GM19099 (cell line): ENCODE results near the gene PDE4B.

Experiments used
- POLR2A ChIP-seq: IDR thresholded peaks from 3 replicates; pipeline ENCODE4 v1.6.1; 2011; ENCODE audit warnings: low read depth; ENCODE audit not compliant: insufficient read length; ENCODE audit errors: extremely low read depth

PDE4B gene

DNA sequence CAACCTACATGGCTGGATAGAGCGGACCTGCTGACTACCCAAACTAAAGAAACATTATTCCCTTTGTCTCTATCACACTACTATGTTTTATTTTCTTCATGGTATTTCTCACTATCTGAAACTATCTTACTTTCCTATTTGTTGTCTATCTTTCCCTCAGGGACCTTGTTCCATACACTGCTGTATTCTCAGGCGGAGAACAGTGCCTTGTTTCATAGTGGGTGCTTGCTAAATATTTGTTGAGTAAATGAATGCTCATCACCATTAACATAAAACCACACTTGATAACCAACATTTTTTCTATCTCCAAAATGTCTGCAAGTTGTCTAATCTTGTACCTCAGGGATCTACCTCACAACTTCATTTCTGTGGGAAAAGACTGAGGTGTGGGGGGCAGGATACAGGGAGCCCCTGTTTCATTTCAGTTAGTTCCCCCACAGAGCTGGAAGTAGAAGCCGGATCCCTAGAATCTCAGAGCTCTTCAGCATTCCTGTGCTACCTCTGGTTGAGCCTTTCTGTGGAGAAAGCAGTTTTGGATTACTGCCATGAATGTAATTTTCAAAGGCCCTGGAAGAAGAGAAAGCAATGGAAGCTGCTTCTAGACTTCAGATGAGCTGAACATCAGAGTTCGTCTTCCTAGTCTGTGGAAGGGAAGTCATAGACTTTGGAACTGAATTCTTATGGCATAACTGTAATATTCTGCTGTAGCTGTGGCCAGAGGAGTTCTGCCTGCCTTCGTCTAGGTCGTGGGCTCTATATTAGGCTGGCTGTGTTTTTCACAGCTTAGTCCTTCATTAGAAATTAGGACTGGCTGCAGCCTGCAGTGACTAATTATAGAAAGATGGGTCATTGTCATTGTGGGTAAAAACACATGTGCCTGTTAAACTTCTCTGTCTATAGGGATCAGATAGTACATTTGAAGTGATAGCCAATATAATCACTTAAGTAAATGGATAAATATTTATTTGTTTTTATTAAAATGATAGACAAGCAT lies 448.1 kb downstream of the PDE4B start:
- no peak for TF ChIP-seq POLR2A

DNA sequence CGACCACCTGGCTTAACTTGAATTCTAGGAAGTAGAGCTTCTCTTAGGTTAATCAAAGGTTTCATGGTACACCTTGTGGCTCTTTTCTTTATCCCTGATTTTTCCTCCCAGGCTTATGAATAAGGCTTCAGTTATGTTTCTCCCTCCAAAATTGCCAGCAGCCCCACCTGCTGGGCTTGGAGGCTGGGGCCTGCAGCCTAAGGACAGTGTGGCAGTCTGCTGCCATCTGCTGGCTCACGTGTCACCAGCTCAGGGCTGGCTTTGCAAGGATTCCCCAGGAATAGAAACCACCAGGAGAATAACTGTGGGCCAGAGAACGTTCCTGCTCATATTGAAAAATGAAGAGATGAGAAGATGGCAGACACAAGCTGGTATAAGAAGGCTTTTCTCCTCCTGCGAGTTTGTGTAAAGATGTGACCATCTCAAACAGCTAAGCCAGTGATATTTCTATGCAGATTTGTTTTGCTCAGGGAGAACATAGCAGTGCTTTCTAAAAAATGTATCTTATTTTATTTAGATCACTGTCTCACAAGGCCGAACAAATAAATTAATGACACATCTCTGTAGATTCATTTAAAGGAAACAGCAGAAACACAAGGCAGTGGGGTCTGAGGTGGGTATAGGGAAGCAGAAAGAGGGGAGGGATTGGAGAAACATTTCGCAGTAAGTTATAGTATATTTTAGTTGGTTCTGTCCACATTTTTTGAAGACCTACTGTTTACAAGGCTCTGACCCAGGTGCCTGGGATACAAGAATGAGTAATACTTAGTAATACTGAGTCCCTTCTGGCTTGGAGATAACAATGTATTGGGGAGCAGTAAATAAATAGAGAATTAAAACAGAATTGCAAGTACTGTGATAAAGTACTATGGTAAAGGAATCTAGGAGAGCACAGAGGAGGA lies 450.2 kb downstream of the PDE4B start:
- no peak for TF ChIP-seq POLR2A

GRCh38 chr1:66243548-66244130 lies 450.9 kb downstream of the PDE4B start:
- TF ChIP-seq POLR2A: no peak

- TF ChIP-seq POLR2A: no peak
Observed at GRCh38 chr1:66244429-66244828, 451.7 kb downstream of the PDE4B start.

- no peak for TF ChIP-seq POLR2A
Observed at GRCh38 chr1:66245691-66246090, 453.0 kb downstream of the PDE4B start.

DNA sequence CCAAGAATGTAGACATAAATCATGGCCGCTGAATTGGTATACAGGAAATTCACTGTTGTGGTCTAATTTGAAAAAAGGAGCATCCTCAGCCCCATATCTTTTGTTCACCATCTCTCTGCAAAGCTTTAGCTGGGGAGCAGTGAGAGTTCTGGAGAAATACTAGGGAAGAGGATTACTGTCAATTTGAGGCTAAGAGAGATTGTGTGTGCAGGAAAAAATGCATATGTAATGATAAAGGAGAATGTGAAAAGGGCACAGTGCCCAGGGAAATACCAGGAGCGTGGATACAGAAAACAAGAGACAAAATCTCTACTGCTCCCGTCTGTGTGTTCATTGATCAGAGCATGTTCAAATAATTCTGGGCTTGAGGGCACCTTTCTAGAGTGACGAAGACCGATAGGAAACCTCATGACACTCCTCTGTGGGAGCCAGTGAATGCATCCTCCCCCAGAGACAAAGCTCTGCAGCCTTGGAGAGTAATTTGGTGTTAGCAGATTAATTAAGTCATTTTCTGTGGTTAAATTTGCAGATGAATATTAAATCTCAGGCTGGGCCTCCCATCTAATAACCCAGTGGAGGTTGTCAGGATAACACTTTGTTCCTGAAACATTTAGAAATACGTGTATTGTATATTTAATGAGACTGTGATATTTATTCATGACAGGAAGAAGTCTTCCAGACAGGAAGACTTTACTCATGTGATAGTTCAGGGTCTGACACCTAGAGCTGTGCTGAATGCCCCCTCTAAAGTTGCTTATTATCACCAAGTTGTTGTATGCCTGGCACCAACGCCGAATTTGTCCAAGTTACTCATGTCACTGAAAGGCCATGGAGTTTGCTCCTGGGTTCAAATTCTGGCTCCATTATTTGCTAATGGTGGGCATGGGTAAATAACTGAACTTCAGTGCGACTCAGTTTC lies 453.9 kb downstream of the PDE4B start:
- no peak for TF ChIP-seq POLR2A

DNA sequence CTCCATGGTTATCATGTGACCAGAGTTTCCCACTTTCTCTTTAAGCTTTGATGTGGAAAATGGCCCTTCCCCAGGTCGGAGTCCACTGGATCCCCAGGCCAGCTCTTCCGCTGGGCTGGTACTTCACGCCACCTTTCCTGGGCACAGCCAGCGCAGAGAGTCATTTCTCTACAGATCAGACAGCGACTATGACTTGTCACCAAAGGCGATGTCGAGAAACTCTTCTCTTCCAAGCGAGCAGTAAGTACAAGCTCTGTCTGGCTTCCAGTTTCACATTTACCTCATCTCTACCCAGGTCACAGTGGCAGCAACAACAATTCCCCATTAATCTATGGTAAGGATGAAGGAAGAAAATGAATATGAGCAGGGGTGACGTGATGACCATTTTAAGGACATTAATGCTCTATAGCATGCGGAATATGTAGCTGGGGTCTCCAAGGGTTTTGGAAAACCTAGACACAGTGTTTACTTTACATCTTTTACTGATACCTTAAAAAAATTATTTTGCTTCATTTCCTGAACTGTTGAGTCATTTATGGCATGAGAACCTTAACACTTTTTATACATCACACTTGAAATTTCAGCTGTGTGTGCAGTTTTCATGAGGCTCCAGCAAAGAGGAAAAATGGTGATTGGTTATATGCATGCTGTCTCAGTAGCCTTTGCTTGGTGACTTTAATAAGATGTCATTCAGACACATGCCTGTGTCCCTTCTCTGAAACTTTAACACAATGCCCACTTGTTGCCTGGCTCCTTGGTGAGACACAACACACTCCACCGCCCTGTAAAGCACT lies 454.9 kb downstream of the PDE4B start:
- no peak for TF ChIP-seq POLR2A

DNA sequence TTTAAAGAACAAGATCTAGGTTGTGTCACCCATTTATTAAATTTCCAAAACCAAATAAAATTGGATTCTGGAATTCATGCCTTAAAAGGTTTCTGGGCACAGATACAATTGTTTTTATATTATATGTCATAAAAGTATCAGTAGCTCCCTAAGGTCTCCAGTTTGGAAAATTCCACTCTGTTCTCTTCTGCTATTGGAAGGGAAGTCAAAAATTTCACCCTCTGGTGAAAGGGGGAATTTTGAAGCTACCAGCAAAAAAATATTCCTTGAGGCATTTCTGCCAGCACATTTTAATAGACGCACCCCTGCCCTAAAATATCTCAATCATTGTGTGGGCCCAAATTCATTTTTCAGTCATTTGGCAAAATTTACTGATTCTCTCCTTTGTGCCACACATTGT lies 455.6 kb downstream of the PDE4B start:
- TF ChIP-seq POLR2A: no peak

DNA sequence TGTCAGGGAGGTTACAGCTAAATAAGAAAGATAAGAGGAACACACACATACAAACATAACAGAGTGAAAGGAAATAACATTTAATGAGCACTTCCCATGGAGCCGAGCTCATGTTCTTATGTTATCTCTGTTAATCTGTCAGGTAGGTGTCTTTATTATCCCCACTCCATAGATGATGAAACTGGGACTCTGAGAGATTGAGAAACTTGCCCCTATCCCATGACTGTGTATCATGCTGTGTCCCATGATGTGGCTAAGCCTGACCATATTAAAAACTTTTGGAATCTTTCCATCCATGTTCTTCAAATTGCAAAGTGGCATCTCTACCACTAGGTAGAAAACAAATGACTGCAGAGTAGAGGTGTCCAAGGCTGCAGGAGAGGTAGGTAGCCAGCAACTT lies 456.1 kb downstream of the PDE4B start:
- TF ChIP-seq POLR2A: no peak

DNA sequence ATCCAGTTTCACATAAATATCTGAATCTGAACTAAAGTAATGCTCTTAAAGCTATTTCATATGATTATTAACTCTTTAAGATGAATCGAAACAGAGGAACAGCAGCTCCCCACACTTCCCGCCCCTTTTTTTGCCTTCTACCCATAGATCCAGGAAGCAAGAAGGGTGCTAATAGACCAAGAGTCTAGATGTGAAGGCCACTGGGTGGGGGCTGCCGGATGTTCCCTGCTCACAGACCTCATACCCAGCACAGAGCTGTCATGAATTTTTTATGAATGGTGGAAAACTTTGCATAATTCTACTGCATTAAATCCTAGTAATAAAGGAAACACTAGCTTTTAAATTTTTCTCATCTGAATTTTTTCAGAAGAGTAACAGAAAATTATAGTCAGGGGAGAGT lies 457.4 kb downstream of the PDE4B start:
- TF ChIP-seq POLR2A: no peak

- TF ChIP-seq POLR2A: no peak
Observed at GRCh38 chr1:66250478-66250877, 457.8 kb downstream of the PDE4B start.

- no peak for TF ChIP-seq POLR2A
Observed at GRCh38 chr1:66251546-66251945, 458.9 kb downstream of the PDE4B start.

DNA sequence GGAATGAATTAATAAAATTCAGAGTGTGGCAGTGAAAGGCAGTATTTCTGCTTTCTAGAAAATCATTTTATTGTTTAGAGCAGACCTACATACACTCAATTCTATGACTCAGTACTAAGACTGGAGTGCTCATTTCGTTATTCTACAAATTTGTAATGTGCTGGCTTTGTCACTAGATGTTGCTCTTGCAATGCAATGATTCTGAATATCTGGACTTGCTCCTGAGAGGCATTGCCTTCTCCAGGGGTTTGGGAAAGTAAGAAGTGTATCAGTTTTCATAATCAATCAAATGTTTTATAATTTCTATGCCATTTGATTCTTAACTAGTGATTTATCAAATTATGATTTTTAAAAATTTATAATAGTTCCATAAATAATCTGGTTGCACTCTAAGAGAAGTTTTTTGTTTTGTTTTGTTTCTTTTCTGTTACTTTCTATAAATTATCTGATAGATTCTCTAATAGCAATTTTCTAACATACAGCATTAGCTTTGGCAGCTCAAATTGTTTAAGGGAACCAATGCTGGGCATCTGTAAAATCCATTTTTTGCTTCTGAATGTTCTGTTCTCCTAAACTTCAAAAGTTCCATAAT lies 460.7 kb downstream of the PDE4B start:
- no peak for TF ChIP-seq POLR2A

- no peak for TF ChIP-seq POLR2A
Observed at GRCh38 chr1:66254785-66255184, 462.1 kb downstream of the PDE4B start.
